ENCODE data around the gene KCTD10.
"Not testable (repeated sequence)": the region's sequence is repeated elsewhere in the genome, so short reads cannot be mapped to it uniquely, and the experiment has no call there.

The KCTD10 gene

DNA sequence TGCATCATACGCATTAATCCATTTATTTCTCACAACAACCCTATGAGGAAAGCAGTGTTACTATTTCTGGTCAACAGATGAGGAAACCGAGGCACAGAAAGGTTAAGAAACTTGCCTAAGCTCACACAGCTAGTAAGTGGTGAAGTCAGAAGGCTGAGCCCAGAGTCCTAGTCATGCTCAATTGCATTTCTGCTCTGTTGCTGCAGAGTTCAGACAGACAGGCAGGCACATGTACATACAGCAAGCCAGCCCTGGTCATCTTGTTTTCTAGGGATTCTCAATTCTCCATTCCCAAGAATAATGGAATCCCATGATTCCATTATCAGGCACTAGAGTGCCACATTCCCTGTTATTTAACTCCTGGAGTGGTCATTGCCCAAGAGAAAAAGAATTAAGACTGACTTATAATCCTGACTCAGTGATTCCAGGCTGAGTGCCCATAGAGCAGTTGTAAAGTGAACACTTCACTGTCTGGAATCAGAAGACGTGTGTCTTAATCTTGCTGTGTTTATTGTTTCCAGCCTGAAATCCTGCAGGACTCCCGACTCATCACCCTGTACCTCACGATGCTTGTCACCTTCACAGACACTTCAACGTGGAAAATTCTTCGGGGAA is 11.1 kb upstream of the KCTD10 start:
- no peak for TF ChIP-seq ZNF274 (IDR thresholded peaks at IDR 0.05; ENCODE audit: low read depth, low read length)

DNA sequence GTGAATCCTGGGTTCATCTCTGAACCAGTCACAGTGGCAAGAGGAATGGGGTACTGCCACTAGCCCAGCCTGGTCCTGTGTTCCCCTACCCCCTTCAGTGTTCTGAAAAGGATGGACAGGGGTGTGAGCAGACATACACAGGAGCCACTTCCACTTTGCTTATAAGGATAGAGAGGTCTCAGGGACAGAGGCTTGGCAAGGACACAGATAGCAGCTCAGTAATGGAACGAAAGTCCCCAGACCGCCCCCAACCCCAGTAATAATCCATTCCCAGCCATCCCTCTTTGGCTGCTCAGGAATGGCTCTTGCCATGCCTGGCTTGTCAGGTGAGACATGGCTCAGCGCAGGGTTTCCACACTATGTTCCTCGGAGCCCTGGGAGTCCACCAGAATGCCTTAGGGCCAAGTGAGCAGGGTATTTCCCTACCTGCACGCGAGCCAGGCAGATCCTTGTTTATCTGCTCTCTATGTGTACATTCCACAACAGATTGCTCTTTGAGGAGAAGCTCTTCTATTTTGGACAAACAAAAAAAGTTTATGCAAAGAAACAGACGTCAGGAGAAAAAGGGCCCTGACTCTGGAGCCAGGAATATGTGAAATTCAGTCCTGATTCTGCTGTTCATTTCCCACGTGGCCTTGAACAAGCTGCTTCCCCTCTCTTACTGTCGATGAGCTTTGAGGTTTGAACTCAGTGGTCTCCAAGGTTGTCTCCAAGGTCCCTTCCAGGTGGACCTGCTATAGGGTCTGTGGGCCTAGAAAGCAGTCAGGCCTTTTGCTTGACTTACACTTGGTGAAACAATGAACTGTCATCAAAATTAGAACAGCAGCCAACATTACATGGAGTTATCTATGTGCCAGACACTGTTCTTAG is 10.3 kb upstream of the KCTD10 start:
- TF ChIP-seq ZNF274 (IDR thresholded peaks at IDR 0.05; ENCODE audit: low read depth, low read length): no peak
- H3K4me3 ChIP-seq (ENCODE audit: low read length): no peak overlapping the region

More for the DNA sequence above, 11.1 kb upstream of the KCTD10 start:
- no peak overlapping the region for H3K4me3 ChIP-seq (ENCODE audit: low read length)

DNA sequence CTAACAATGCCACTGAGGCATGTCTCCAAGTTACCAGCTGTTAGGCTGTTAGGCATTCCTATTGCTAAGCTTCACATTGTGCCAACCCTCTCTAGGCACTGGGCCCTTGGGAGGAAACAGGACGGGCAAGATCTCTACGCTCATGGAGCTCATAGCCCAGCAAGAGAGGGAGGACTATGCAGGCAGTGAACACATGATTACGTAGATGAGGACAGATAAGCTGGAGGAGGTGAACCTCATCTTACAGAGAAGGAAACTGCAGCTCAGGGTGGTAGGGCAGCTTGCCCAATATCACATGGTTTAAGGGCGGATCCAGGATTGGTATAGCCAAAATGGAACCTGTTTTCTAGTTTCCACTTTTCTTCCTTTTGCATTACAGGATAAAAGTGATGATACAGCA is 8.1 kb upstream of the KCTD10 start:
- TF ChIP-seq ZNF274 (IDR thresholded peaks at IDR 0.05; ENCODE audit: low read depth, low read length): no peak
- H3K4me3 ChIP-seq (ENCODE audit: low read length): no peak overlapping the region

DNA sequence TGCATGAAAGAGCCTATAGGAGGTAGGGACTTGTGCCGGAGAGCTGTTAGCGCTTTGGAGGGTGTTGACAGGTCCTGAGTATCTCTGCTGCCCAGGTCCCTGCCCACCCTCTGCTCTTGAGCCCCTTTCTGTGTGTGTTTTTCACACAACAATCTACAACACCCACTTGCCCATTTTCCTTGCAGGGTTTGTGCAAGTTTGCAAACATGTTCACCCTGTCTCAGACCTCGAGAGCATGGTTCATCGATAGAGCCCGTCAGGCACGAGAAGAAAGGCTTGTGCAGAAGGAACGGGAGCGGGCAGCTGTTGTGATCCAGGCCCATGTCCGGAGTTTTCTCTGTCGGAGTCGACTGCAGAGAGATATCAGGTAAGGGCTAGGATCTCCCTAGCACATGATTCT is 6.2 kb upstream of the KCTD10 start:
- no peak for TF ChIP-seq ZNF274 (IDR thresholded peaks at IDR 0.05; ENCODE audit: low read depth, low read length)

DNA sequence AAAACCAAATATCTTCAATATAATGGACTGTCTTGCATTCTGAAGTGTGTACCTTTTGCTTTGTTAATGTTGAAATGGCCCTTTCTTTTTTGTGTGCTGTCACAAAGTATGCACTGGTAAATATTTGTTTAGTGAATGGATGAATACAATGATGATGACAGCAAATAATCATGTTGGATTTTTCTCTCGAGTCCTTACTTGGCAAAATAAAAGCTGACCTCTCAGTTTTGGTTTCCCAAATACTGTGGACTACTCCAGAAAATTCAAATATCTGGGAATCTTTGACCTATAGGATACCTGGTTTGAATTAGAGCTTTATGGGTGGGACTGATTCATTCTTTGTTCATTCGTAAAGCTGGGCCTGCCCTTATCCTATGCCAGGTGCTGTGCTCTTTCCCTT is 5.8 kb upstream of the KCTD10 start:
- no peak for TF ChIP-seq ZNF274 (IDR thresholded peaks at IDR 0.05; ENCODE audit: low read depth, low read length)
- H3K4me3 ChIP-seq (ENCODE audit: low read length): no peak overlapping the region

More for the DNA sequence above, 6.2 kb upstream of the KCTD10 start:
- H3K4me3 ChIP-seq (ENCODE audit: low read length): no peak overlapping the region

DNA sequence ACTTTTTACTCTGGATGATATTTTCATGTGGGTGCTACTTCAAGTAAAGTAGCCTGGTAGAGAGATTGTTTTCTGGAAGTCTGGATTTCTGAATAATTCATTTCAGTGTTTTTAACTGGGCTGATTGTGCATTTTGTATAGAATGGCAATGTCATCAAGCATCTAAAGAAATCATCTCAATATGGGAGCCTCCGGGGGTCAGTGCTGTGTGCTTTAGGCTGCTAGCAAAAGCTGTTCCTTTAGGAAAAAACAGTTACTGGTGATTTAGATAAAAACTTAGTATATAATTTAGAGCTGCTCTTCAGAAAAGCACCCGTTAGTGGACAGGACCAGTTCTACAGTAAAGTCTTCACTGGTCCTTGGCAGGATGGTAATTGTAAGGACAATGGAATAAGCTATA is 5.4 kb upstream of the KCTD10 start:
- H3K4me3 ChIP-seq (ENCODE audit: low read length): no peak overlapping the region

DNA sequence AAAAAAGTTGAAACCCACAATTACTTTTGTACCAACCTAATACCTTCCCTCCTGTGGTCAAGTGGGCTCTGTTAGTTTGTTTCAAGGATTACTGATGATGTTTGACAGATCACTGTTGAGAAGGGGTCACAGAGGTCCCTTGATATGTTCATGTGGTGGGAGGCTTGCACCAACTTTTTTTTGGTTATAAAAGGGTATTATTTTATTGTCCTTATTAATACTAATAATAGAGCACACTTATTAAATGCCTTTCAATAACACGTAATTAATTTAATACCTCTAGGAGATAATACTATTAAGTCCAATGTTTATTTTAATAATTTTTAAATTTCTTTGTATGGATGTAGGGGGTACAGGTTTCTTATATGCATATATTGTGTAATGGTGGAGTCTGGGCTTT is 4.8 kb upstream of the KCTD10 start:
- TF ChIP-seq ZNF274 (IDR thresholded peaks at IDR 0.05; ENCODE audit: low read depth, low read length): no peak

More for the DNA sequence above, 5.4 kb upstream of the KCTD10 start:
- no peak for TF ChIP-seq ZNF274 (IDR thresholded peaks at IDR 0.05; ENCODE audit: low read depth, low read length)

DNA sequence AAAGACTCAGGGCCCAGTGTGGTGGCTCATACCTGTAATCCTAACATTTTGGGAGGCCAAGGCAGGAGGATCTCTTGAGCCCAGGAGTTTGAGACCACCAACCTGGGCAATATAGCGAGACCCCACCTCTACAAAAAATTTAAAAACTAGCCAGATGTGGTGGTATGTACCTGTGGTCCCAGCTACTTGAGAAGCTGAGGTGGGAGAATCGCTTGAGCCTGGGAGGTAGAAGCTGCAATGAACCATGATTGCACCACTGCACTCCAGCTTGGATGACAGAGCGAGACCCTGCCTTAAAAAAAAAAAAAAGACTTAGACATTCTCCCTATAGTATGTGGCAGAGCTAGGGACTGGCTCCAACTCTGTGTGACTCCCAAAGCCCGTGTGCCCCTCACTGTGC is 3.3 kb upstream of the KCTD10 start:
- no peak for TF ChIP-seq ZNF274 (IDR thresholded peaks at IDR 0.05; ENCODE audit: low read depth, low read length)
- H3K4me3 ChIP-seq (ENCODE audit: low read length): no peak overlapping the region

More for the DNA sequence above, 4.8 kb upstream of the KCTD10 start:
- H3K4me3 ChIP-seq (ENCODE audit: low read length): no peak overlapping the region

DNA sequence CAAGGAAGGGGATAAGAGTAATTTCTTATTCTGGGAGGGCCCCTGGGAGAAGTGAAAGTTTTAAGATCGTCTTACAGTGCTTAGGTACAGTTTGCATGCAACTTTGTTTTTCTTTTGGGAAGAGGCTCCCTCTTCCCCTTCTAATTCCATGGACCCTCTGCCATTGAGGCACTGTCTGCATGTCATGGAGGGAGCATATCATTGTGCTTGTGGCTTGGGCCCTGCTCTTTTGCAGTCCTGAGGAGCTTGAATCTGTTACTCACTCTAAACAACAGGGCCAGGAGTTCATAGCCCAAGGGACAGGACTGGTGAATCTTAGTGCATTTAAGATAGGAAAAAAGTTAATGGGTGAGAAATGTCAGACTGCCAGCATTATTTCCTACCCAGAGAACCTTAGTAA is 2.7 kb upstream of the KCTD10 start:
- no peak for TF ChIP-seq ZNF274 (IDR thresholded peaks at IDR 0.05; ENCODE audit: low read depth, low read length)
- H3K4me3 ChIP-seq (ENCODE audit: low read length): no peak overlapping the region

DNA sequence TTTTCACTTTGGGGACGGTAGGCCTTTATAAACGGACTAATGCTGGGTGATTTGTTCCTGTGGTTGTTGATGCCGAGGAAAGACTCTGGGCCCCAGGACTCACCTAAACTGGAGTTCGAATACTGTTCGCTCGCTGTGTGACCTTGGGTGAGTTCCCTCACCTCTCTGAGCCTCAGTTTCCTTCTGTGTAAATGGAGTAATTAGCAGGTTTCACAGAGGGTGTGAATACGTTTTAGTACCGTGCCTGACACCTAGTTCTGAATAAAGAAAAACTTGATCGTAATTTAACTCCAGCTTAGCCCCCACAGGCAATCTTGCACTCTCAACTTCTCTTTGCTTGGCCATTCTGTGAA is 839 bp upstream of the KCTD10 start:
- no peak for TF ChIP-seq ZNF274 (IDR thresholded peaks at IDR 0.05; ENCODE audit: low read depth, low read length)

DNA sequence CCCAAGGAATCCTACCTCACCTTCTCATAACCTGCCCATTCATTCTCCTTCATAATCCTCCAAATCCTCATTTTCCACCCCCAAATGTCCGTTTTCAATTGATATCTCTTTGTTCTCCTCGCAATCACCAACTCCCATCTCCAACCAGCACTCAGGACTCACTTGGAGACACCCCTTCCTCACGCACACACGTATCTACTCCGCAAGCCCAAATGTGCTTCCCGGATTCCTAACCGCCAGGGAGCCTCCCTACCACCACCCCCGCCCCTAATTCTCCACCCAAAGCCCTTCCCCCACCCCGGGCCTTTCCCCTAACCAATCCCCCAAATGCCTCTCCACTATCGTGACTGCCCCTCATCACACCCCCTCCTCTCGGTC is 304 bp downstream of the KCTD10 start:
- no peak for TF ChIP-seq ZNF274 (IDR thresholded peaks at IDR 0.05; ENCODE audit: low read depth, low read length)
- H3K4me3 ChIP-seq (ENCODE audit: low read length): peak overlapping the region; percentile 90

More for the DNA sequence above, 839 bp upstream of the KCTD10 start:
- H3K4me3 ChIP-seq (ENCODE audit: low read length): peak overlapping the region; percentile 90

DNA sequence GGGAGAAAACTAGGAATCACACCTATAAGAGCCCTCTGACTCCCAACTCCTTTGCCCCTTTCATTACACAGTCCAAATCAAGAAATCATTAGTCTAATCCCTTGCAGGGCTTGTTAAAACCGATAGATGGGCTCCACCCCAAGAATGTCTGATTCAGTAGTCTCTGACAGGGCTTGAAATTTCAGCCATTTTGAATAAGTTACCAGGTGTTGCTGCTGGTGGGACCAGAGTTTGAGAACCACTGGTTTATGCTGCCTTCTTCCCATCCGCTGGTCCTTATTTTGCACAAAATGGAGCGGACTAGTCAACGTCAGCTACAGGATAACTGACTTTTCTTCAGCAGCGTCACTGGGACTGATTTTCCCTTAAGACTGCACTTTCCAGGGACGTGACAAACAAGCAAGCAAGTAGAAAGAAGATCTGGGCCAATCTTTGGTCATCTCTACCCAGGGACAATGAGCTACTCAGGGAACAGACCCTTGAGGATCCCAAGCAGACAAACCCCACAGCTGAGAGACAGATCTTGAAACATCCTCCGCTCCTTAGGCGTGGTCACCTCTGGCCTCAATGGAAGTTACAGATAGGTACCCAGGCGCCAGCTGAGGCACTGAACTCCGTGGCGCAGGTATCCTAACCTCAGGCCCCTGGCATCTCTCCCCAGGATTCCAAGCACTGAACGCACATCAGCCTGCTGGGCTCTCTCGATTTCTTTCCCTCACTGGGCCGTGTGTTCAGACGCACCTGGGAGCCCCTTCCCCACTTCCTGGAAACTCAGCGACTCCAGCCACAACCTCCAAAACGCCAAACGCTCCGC is 900 bp downstream of the KCTD10 start:
- no peak for TF ChIP-seq ZNF274 (IDR thresholded peaks at IDR 0.05; ENCODE audit: low read depth, low read length)
- H3K4me3 ChIP-seq (ENCODE audit: low read length): peak overlapping the region; percentile 90

DNA sequence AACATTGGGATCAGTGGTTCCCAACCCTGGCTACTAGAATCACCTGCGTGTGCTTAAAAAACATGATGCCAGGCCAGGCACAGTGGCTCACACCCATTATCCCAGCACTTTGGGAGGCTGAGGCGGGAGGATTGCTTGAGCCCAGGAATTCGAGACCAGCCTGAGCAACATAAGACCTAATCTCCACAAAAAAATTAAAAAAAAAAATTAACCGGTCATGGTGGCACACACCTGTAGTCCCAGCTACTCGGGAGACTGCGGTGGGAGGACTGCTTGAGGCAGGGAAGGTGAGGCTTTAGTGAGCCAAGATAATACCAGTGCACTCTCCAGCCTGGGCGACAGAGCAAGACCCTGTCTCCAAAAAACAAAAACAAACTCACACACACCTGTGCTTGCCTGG is 2.0 kb downstream of the KCTD10 start:
- H3K4me3 ChIP-seq (ENCODE audit: low read length): no peak overlapping the region
- TF ChIP-seq ZNF274 (IDR thresholded peaks at IDR 0.05; ENCODE audit: low read depth, low read length): no peak

DNA sequence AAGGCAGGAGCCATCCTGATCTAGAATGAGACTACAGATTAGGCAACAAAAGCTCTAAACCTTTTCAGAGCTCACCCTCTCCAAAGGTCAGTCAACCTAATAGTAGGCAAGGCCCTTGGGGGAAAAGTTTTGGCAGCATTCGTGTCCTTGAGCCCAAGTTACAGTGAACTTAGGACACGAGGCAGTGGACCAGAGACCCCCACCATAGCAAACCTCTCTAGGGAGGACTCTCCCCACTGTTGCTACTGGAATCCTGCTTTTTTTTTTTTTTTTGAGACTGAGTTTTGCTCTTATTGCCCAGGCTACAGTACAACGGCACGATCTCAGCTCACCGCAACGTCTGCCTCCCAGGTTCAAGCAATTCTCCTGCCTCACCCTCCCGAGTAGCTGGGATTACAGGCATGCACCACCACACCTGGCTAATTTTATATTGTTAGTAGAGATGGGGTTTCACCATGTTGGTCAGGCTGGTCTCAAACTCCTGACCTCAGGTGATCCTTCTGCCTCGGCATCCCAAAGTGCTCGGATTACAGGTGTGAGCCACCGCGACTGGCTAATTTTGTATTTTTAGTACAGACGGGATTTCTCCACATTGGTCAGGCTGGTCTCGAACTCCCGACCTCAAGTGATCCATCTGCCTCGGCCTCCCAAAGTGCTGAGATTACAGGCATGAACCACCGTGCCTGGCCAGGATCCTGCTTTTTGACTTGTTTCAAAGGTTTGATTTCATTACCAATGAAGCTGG is 3.4 kb downstream of the KCTD10 start:
- H3K4me3 ChIP-seq (ENCODE audit: low read length): not testable (repeated sequence)

Measured in GM08714 (cell line).